Gastrocnemius medialis (tissue), 4 donors: Measurements from ENCODE around the gene UPF2. TPM values are rescaled to one million over a fixed set of nuclear protein-coding genes. Genes with fewer than 3 reads are reported as not detected.
"Not testable (repeated sequence)": the region's sequence is repeated elsewhere in the genome, so short reads cannot be mapped to it uniquely, and the experiment has no call there.

Experiments used
- ATAC-seq, 2 donors: fragments of 150-250 bp; one replicate each; pipeline ENCODE4 v1.9.1; 2016
- DNase-seq, 2 donors: peaks; one replicate each; pipeline ENCODE4 v3.0.0-alpha.2; 2019
- H3K27ac ChIP-seq, 4 donors: fragments of 200-600 bp; sonication (generic); 1 replicate in 1 of 4; 2 replicates in 3 of 4; pipeline ENCODE4 v1.5.1; 2016 to 2018; ENCODE audit warnings: mild to moderate bottlenecking in 2 of 4, moderate library complexity in 1 of 4
- H3K27me3 ChIP-seq, 3 donors: fragments of 200-600 bp; sonication (generic) in 2 of 3; 1 replicate in 1 of 3; 2 replicates in 2 of 3; pipeline versions ENCODE4 v1.5.1 to v1.6.0; 2016 to 2019; ENCODE audit warnings: mild to moderate bottlenecking in 1 of 3, moderate library complexity in 1 of 3
- H3K36me3 ChIP-seq, 2 donors: fragments of 200-600 bp; sonication (generic) in 1 of 2; one replicate each; pipeline ENCODE4 v1.5.1; 2017 to 2018
- H3K4me1 ChIP-seq, 2 donors: fragments of 200-600 bp; sonication (generic) in 1 of 2; one replicate each; pipeline ENCODE4 v1.5.1; 2016 to 2017; ENCODE audit warnings: mild to moderate bottlenecking in 2 of 2
- H3K4me3 ChIP-seq, 4 donors: fragments of 200-600 bp; sonication (generic) in 3 of 4; 1 replicate in 1 of 4; 2 replicates in 3 of 4; pipeline ENCODE4 v1.5.1; 2016 to 2019; ENCODE audit warnings: mild to moderate bottlenecking in 2 of 4
- H3K9me3 ChIP-seq, 3 donors: fragments of 200-600 bp; sonication (generic) in 2 of 3; 1 replicate in 1 of 3; 2 replicates in 2 of 3; pipeline ENCODE4 v1.5.1; 2016 to 2019
- CTCF ChIP-seq, 5 experiments: fragments of 450-650 bp in 3 of 5; fragments of 200-600 bp in 2 of 5; sonication (generic) in 2 of 5; IDR thresholded peaks in 4 of 5; conservative IDR thresholded peaks in 1 of 5; 1 replicate in 4 of 5; 2 replicates in 1 of 5; pipeline ENCODE4 v1.5.1; 2016 to 2019; ENCODE audit warnings: antibody characterized with exemption in 5 of 5, mild to moderate bottlenecking in 3 of 5, moderate library complexity in 3 of 5
- POLR2A ChIP-seq, 2 donors: fragments of 450-650 bp; IDR thresholded peaks; one replicate each; pipeline ENCODE4 v1.6.1; 2017; ENCODE audit warnings: antibody characterized with exemption in 2 of 2, mild to moderate bottlenecking in 2 of 2, moderate library complexity in 2 of 2
- in situ Hi-C, 4 donors: fragments of 200-750 bp; cut with MboI; loops; one replicate each; pipeline versions ENCODE4 v1.15.0 to v1.8.0; 2017; ENCODE audit warnings: low sequenced_read_pairs in 4 of 4
- intact Hi-C: fragments of 100-400 bp; cut with DNase I; formaldehyde crosslinking; loops from one replicate; pipeline ENCODE4 v1.15.1; 2023; ENCODE audit warnings: low total_unique reads
- total RNA-seq, 4 donors: library from RNA; depleted of rRNA; stranded (reverse); fragments of >200 nt; gene quantifications; one replicate each; pipeline versions ENCODE4 v1.1.0 to v1.2.3, GENCODE V29; 2016

Gene UPF2
- total RNA-seq, 4 donors from 2014 or later = 22.9 to 30.7 (median 26.4) TPM

- DNase-seq (no peak), ATAC-seq (no peak)
- in situ Hi-C loops (loop anchor here in 2 of 4 donors (25.0 kb wide), 2 partner anchors 188 to 463 kb away; no protein-coding TSS in a partner anchor), intact Hi-C loops (no loop called here)
- Histone ChIP-seq H3K27me3 (no peaks in the 10 kb centered on the region), H3K4me1 (no peaks in the 10 kb centered on the region), H3K4me3 (no peak overlapping the region), H3K36me3 (peaks cover 0 to 34% of the 10 kb centered on the region in 2 donors), H3K27ac (no peak overlapping the region), H3K9me3 (no peaks in the 10 kb centered on the region)
- TF ChIP-seq CTCF (IDR thresholded peaks at IDR 0.05 in 4 of 5, conservative IDR thresholded peaks at IDR 0.05 in 1 of 5) (no peak), POLR2A (IDR thresholded peaks at IDR 0.05) (no peak)
These were observed 66.8 kb downstream of the UPF2 start for GRCh38 chr10:11975795-11976194.

- H3K27me3 ChIP-seq, H3K4me1 ChIP-seq, intact Hi-C loops, H3K4me3 ChIP-seq, DNase-seq, ATAC-seq, H3K27ac ChIP-seq, in situ Hi-C loops, H3K9me3 ChIP-seq: not testable (repeated sequence)
- H3K36me3 ChIP-seq = peaks cover 0 to 20% of the 10 kb centered on the region in 2 donors
These were observed 70.1 kb downstream of the UPF2 start for GRCh38 chr10:11972523-11972922.

DNA sequence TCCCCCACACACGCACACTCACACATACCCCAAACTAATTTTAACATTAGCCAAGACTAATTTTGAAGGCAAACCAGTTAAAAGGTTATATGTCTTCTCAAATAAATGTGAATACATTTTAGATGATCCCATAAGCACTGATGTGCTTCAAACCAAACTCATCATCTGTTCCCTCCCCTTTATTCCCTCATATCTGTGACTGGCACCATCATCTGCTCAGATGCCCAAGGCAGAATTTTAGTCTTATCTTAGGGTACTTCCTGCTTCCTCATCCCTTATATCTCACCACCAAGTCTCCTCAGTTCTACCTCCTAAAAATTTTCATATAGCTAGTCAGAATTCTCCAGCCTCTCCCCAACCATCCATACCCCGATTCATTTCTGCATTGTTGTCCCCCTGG is 80.4 kb downstream of the UPF2 start:
- Histone ChIP-seq H3K27me3 (no peaks in the 10 kb centered on the region), H3K4me1 (no peaks in the 10 kb centered on the region), H3K27ac (no peak overlapping the region), H3K9me3 (no peaks in the 10 kb centered on the region), H3K36me3 (peaks cover 12 to 80% of the 10 kb centered on the region in 2 donors), H3K4me3 (no peak overlapping the region)
- in situ Hi-C loops (no loop called here), intact Hi-C loops (no loop called here)
- TF ChIP-seq CTCF (IDR thresholded peaks at IDR 0.05 in 4 of 5, conservative IDR thresholded peaks at IDR 0.05 in 1 of 5) = no peak
- no peak for TF ChIP-seq POLR2A (IDR thresholded peaks at IDR 0.05)
- DNase-seq (no peak), ATAC-seq (no peak)

GRCh38 chr10:11961771-11962170 is 80.8 kb downstream of the UPF2 start:
- H3K36me3 ChIP-seq = peaks cover 12 to 80% of the 10 kb centered on the region in 2 donors
- in situ Hi-C loops (no loop called here), intact Hi-C loops (no loop called here)
- no peak for DNase-seq
- H3K4me3 ChIP-seq = no peak overlapping the region
- H3K27me3 ChIP-seq = no peaks in the 10 kb centered on the region
- TF ChIP-seq POLR2A (IDR thresholded peaks at IDR 0.05) (no peak), CTCF (IDR thresholded peaks at IDR 0.05 in 4 of 5, conservative IDR thresholded peaks at IDR 0.05 in 1 of 5) (no peak)
- no peaks in the 10 kb centered on the region for H3K9me3 ChIP-seq
- H3K4me1 ChIP-seq = no peaks in the 10 kb centered on the region
- H3K27ac ChIP-seq = no peak overlapping the region
- no peak for ATAC-seq

GRCh38 chr10:11959966-11960365 is 82.6 kb downstream of the UPF2 start:
- Histone ChIP-seq H3K4me3 (no peak overlapping the region), H3K4me1 (no peaks in the 10 kb centered on the region), H3K9me3 (no peaks in the 10 kb centered on the region), H3K27ac (no peak overlapping the region), H3K27me3 (no peaks in the 10 kb centered on the region), H3K36me3 (peaks cover 10 to 84% of the 10 kb centered on the region in 2 donors)
- DNase-seq (no peak), ATAC-seq (no peak)
- in situ Hi-C loops (no loop called here), intact Hi-C loops (no loop called here)
- TF ChIP-seq CTCF (IDR thresholded peaks at IDR 0.05 in 4 of 5, conservative IDR thresholded peaks at IDR 0.05 in 1 of 5) (no peak), POLR2A (IDR thresholded peaks at IDR 0.05) (no peak)
